ENCODE measurements around the gene GRIN2B. TPM values are rescaled to one million over a fixed set of nuclear protein-coding genes. Genes with fewer than 3 reads are reported as not detected.

GRIN2B gene
- polyA plus RNA-seq, 1 of the 3 experiments (the other 2 are of a cell fraction): not detected

GRCh38 chr12:13962699-13963098, 18.7 kb downstream of the GRIN2B start (continued):
- TF ChIP-seq REST (IDR thresholded peaks at IDR 0.05; ENCODE audit: low read depth, low read length): no peak

- Histone ChIP-seq H3K9me3 (no peaks in the 10 kb centered on the region), H3K36me3 (replicated peaks in 1 of 2; ENCODE audit: control insufficient read depth in 1 of 2, insufficient read depth in 2 of 2, low read length in 1 of 2) (no peaks in the 10 kb centered on the region), H3F3A (replicated peaks; ENCODE audit: insufficient read depth) (no peaks in the 10 kb centered on the region), H3K9me2 (no peaks in the 10 kb centered on the region), H3K9ac (no peak overlapping the region), H2AFZ (ENCODE audit: low read depth) (no peak overlapping the region), H3K4me2 (no peak overlapping the region), H3K79me2 (ENCODE audit: insufficient read depth) (no peaks in the 10 kb centered on the region), H3K27ac (ENCODE audit: low read depth in 2 of 2, low read length in 1 of 2) (no peak overlapping the region), H3K4me3 (ENCODE audit: low read depth in 2 of 2, low read length in 1 of 2) (no peak overlapping the region), H3K27me3 (ENCODE audit: insufficient read depth) (peaks cover 44% of the 10 kb centered on the region; the same call in 1 of the 2 replicates), H4K20me1 (ENCODE audit: insufficient read depth) (no peaks in the 10 kb centered on the region), H3K4me1 (ENCODE audit: control insufficient read depth in 1 of 2, insufficient read depth in 2 of 2, low read depth in 1 of 2, low read length in 1 of 2) (no peaks in the 10 kb centered on the region)
- CTCF ChIA-PET: no interaction called here
- no peak for TF ChIP-seq GATA2 (CRISPR knock-in tag; IDR thresholded peaks at IDR 0.05)
- no peak for TF ChIP-seq NFIC (IDR thresholded peaks at IDR 0.05; ENCODE audit: borderline replicate concordance)
- TF ChIP-seq EZH2phosphoT487 (IDR thresholded peaks at IDR 0.05; ENCODE audit: borderline replicate concordance, low read depth): no peak
- no peak for TF ChIP-seq SIN3A (IDR thresholded peaks at IDR 0.05; ENCODE audit: borderline replicate concordance, low read depth, low read length)
- no peak for TF ChIP-seq JUND (IDR thresholded peaks at IDR 0.05)
- TF ChIP-seq CTCF (IDR thresholded peaks at IDR 0.05): no peak
- TF ChIP-seq ELF1 (IDR thresholded peaks at IDR 0.05): no peak
- no peak for TF ChIP-seq RAD21 (IDR thresholded peaks at IDR 0.05; ENCODE audit: low read length)
- TF ChIP-seq USF2 (IDR thresholded peaks at IDR 0.05; ENCODE audit: borderline replicate concordance, low read depth, low read length): no peak
- no peak for TF ChIP-seq FOSL2 (IDR thresholded peaks at IDR 0.05; ENCODE audit: borderline replicate concordance, low read depth)
- no peak for TF ChIP-seq PBX3 (IDR thresholded peaks at IDR 0.05)
- TF ChIP-seq RFX5 (IDR thresholded peaks at IDR 0.05; ENCODE audit: low read length): no peak
- TF ChIP-seq TCF12 (IDR thresholded peaks at IDR 0.05): no peak
- no peak for TF ChIP-seq ZBTB33 (IDR thresholded peaks at IDR 0.05; ENCODE audit: borderline replicate concordance, low read depth)
- TF ChIP-seq SMC3 (IDR thresholded peaks at IDR 0.05; ENCODE audit: low read depth, low read length): no peak
- no peak for TF ChIP-seq REST (IDR thresholded peaks at IDR 0.05; ENCODE audit: low read depth, low read length)
- no peak for TF ChIP-seq MAX (IDR thresholded peaks at IDR 0.05; ENCODE audit: low read depth)
- POLR2A ChIA-PET: no interaction called here
- WGBS (ENCODE audit: low lambda C conversion rate): 20% methylated on average over 5 of the region's 6 CpGs
- DNase-seq: no peak
These were observed 19.4 kb downstream of the GRIN2B start for GRCh38 chr12:13961971-13962370.
